ENCODE results near the gene BICC1.
"Not testable (repeated sequence)": the region's sequence is repeated elsewhere in the genome, so short reads cannot be mapped to it uniquely, and the experiment has no call there.

The BICC1 gene

DNA sequence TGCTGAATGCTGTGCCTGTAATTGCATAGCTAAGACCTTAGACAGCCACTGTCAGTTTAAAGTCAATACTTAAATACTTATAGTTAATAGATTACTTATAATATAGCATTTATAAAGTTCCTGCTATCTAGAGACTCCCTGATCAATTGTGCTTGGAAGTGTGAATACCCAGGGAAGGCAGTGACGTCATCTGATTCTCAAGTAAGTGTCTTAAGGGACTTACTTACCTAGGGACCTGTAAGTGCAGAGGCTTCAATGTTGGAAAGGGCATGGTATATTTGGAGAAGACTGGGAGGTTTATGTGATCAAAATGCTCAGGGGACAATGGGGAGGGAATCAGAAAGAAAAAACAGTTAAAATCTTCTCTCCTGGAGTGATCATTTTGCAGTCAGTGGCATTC is 55.0 kb downstream of the BICC1 start:
- DNase-seq (ENCODE audit: low read depth, low spot score), result no peak

DNA sequence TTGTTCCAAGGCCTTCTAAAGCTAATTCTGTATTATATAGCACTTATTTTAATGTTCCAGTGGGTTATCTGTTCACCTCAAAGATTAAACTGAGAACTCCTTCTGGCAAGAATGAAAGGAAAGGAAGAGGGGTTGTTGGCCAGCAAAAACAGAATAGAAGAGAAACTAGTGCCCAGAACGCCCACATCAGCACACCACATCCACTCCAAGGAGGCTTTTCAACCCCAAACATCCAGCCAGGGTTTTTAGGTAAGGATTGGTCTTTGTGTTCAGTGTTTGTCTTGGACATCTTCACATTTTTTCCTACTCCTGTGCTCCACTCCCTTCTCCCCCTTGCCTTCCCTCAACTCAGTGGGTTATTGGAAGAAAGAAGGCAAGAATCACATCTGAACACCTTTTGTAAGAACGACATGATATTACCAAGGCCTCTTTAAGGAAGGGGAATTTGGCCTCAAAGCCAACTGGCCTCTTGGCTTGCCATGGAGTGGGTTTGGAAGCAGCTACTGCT is 55.8 kb downstream of the BICC1 start:
- DNase-seq (ENCODE audit: low read depth, low spot score), result no peak

DNA sequence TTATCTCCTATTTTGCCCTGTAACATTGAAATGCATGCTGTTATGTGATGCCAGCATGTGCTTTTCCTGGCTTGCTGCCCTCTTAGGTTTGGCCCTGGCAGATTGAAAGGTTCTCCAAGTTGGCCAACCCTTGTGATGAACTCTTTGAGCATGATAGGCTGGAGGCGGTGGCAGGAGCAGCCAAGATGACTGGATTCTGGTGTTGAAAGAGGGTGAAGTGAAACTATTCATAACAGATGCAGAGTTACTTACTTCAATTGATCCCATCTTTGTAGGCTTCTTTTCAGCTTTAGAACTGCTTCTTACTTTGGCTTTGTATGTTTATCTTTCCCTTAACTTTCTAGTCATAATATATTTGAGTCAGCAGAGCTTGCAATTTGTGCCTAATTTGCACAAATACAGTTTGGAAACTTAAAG is 57.6 kb downstream of the BICC1 start:
- DNase-seq (ENCODE audit: low read depth, low spot score), result no peak

DNA sequence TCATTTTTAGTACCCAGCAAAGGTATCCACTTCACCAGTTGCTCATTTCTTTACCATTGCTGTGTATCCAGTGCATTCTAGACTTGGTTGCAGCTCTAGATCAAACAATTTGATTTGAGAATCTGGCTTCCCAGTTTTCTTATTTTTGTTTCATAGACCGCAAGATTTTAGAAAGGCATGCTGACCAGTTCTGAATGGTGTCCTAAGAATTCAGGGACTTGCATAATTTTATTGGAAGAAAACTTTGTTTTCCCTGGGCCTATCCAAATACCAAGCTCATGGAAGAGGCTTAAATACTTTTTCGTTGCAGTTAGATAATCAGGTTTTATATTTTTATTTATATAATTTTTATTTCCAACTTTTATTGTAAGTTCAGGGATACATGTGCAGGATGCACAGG is 58.3 kb downstream of the BICC1 start:
- no peak for DNase-seq (ENCODE audit: low read depth, low spot score)

DNA sequence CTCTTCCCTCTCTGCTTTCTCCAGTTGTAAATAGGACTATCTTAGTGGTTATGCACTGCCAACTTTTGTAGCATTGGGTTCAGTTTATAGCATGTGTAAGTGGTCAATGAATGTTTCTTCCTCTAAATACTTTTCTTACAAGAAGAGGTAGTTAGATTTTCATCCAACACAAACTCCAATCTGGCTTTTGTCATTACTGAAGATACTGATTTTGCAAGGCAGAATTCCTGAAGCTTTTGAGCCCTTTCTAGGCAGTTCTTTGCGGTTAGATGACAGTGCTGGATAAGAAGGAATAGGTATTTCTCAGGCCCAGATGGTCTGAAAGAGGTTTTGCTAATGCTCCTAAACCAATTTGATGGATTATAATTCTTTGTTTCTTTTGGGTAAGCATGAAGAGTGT is 60.5 kb downstream of the BICC1 start:
- no peak for DNase-seq (ENCODE audit: low read depth, low spot score)

DNA sequence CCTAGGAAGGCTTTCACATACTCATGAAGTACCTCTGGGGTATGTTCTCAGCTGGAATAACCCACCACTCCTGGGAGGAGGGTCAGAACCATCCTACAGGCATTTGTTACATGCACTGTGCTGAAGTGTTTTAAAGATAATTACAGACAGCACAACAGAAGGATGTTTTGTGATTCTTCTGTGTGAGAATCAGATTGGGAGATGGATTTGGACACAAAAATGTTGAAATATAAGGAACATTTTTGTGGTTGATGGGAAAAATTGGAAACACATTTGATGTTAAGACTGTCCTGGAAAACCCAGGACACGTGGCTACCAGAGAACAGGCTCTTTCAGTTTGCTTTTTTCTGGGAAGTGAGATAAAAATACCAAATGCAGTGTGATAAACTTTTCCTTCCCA is 61.4 kb downstream of the BICC1 start:
- DNase-seq (ENCODE audit: low read depth, low spot score), result no peak

DNA sequence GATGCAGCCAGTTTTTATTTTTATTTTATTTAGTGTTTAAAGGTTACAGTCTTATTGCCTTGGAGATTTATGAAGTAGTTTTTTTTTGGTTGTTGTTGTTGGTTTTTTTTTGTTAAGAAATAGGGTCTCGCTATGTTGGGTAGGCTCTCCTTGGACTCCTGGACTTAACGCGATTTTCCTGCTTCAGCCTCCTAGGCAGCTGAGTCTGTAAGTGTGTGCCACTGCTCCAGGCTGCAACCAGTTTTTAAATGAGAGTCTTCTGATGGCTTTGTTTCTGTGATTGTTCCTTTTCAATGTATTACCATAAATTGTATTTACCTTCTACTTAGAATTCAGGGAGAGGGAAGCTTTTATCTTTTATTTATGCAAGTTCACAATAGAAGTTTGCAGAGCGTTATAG is 62.8 kb downstream of the BICC1 start:
- DNase-seq (ENCODE audit: low read depth, low spot score), result no peak

DNA sequence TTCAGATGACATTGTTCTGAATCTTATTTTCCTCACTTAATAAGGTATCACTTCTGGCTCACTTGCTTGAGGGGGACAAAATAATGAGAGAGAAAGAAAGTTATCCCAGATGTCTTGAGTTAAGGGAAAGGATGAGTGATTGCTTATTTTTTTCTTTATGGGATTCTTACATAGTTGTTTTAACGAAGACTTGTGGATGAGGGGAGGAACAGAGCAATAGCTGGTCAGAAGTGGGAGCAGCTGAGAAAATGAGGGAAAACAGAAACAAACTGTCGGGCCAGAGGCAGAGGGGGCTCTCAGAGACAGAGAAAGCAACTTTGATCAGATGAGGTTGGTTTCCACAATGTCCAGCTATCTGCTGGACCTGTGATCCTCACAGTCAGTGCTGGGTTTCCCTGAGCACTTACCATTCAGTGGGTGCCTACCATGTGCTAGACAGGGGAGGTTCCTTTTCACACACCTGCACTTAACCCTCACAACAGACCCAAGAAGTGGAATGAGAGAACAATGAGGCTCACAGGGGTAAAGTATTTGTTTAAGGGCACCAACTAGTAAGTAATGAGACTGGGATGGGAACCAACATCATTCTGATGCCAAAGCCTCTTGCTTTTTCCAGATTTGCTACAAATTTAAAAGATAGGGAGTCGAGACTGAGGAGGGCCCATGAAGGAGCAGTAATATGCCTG is 64.2 kb downstream of the BICC1 start:
- DNase-seq (ENCODE audit: low read depth, low spot score), result no peak

DNA sequence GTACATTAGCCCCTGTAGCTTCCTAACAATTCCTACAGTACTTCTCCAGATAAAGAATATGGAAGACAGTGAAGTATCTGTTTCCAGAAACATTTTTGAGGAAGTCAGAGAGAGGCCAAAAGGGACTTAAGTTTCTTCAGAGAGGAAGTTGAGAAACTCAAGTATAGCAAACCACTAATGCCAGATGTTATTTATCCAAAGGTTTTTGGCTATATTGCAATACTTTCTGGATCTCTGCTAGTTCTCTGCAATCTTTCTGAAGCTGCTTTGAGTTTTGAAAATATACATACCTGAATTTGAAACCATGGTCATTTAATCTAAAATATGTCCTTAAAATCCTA is 64.7 kb downstream of the BICC1 start:
- DNase-seq (ENCODE audit: low read depth, low spot score), result no peak

DNA sequence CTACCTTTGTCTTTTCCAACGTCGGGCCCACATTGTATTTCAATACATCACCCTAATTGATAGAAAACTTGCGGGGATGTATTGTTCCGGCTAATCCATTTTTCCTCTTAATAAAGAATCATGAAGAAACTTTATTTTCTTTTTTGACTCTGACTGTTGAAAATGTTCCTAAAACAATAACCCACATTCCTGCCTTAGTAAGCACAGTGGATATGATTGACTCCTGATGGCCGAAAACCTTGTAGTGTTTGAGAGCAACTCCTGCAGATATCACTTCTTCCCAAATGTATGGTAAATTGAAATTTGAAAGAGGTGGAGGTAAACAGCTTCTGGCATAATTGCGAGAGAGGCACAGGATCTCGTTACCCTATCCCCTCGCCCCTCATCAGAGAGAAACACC is 65.7 kb downstream of the BICC1 start:
- no peak for DNase-seq (ENCODE audit: low read depth, low spot score)

DNA sequence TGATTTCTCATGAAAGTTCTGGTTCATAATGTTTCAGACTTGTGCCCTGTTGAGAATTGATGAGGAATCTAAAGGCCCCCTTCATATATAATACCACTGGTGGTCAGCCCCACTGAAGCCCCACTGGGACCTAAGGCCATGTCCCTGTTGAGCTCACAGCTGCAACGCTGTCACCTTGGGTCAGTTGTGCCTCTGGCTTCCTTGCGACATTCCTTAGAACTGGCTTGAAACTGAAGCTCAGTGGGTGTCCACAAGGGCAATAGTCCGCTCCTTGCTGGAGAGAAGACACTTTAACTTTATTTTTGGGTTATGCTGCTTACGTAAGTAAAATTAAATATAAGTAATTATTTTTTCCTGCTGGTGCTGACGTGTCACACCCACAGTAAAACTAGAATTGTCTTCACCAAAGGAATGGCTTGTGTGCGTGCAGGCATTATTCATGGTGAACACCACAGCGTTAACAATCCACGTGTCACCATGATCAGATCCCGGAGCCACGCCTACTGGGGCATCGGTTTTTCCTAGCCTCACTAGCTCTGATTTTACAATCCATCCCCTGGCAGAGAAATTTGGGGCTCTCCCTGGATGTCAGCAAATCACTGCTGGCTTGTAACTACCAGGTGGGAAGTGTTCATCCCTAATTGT is 66.5 kb downstream of the BICC1 start:
- DNase-seq (ENCODE audit: low read depth, low spot score), result peak; percentile 7

DNA sequence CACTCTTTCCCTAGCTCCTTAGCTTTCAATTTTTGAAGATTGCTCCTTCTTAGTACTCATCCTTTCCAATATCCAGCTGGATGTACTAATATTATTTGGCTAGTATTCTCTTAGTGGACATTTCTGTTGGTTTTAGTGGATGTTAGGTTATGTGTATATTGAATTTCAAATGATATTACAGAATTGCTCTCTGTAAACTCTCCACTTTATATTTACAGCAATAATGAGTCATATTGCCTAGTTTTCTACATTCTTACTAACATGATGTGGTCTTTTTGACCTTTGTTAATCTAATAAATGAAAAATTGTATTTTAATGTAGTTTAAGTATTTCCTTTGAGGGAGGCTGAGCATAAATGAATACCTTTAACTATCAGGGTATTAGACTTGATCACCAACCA is 69.4 kb downstream of the BICC1 start:
- no peak for DNase-seq (ENCODE audit: low read depth, low spot score)

DNA sequence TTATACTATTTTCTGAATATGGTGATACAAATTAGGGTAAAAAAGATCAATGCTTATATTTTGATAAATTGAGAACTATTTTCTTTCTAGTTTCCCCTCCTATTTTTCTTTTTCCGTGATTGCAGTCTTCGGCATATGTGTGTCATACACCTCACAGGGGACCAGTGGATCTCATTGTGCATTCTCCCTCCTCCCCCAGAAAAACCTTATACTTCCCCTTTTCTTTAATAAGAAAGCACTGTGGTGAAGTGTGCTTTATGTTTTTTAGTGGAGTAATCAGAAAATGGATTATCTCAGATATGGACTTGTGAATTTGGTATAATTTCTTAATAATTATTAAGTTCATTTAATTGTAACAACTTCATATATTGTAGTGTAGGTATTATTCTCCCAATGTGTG is 72.8 kb downstream of the BICC1 start:
- no peak for DNase-seq (ENCODE audit: low read depth, low spot score)

DNA sequence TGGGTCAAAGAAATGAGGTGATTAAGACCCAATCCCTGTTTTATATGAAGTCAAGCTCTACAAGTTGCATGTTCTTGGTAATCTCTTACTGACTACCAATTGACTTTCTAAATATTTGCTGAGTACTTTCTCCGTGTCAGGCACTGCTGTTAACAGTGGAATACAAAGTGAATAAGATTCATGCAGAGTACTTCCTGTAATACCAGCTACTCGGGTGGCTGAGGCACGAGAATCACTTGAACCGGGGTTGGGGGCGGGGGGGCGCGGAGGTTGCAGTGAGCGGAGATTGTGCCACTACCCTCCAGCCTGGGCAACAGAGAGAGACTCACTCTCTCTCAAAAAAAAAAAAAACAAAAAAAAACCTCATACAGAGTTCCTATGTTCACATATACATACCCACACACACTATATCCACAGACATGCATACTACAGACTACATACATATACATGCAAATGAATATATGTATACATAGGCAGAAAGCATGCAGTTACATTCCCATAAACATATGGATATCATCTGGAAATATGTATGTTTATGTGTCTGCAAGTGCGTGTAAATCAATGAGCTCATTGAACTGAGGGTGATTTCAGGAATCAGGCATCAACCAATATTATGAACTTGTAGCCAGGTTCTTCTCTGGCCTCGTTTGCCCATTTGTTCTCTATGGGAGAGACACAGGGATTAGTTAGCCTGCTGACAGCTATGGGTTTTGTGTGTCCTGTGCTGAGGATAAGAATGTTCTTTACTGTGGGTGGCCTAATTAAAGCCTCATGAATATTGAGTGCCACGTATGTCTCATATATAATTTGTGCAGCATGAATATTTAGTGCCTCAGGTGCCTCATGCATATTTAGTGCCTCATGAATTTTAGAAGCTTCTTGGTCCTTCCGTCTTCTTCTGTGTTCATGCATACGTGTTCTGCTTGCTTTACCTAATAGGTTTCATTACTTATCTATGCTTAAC is 73.9 kb downstream of the BICC1 start:
- DNase-seq (ENCODE audit: low read depth, low spot score), result no peak

DNA sequence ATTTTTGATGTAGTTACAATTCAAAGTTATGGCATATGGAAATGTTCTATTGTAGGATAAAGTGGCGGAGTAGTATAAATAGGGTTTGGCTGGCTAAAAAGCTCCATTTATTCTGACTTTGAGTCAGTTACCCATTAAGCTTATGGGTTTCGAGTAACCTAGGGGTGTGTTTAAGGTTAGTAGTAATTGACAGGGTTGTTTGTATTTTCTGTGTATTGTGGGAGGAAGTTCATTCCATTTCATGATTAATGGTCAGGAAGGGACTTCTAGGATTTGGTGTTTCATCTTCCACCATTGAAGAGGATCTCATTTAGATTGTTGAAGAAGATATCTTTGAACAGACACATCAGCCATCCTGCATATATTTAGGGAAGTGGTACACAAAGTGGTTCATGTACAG is 75.0 kb downstream of the BICC1 start:
- no peak for DNase-seq (ENCODE audit: low read depth, low spot score)

DNA sequence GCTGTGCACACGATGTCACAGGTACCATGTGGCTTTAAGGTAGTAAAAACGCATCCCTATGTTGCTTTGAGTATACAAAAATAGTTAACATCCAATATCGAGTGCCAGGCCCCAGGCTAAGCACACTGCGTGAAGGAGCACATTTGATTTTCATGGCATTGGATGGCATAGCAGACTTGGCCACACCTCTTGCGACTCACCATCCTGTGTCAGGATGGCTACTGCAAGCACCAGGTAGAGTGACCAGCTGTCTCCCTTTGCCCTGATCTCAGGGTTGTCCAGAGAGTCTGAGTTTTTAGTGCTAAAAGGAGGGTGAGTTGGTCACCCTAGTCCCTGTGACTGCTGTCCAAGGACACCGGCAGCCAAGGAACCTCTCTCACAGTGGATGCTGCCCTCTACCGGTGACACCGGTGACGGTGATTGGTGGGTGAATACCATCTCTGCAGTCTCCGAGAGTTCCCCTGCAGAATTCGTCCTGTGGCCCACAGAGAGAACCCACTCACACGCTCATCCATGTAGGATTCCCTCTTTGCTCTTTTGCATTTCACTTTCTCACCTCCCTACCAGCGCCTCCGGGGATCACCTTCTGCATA is 76.1 kb downstream of the BICC1 start:
- DNase-seq (ENCODE audit: low read depth, low spot score), result peak; percentile 18

DNA sequence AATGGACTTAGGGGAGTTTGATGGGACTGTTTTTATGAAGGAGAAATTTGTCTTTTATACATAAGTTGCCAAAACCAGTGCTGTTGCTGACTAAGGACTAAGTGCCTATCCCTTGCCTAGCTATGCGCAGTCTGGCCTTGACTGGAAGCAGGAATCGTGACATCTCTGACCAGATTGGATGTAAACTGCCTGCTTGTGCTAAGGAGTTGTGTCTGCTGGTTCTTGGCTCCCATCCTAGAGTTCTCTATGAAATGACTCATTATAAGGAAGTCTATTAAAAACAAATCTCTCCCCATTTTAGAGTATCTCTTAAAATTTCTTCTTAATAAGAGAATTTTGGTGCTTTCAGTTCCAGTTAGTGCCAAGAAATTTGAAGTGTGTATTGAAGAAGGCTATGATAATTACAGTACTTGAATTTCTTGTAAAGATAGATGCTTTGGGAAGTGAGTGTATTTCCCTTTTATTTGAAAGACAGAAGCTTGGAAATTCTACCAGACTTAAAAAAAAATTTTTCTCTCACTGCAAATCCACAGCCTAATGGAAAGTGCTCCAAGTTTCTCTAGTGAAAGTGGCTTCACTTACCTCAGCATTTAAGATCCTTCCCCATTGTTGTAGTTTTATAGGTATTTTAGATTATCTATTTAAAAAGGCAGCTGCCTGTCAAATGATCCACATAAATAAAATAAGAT is 77.6 kb downstream of the BICC1 start:
- no peak for DNase-seq (ENCODE audit: low read depth, low spot score)

DNA sequence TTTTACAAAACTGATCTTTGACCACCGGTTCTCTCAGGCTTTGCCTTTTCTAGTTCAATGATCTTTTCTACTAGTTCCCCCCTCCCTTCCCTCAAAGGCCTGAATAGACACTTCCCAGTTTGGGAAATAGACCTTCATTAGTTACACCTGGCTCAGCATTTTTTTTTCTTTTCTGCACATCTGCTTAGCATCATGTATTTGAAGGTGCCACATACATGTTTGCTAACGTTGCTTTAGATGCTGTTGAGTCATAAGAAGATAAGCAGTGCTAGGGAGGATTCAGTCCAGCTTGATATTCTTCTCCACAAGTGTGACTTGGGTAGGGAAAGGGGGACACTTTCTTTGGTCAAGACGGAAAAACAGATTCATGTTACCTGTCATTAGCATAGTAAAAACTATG is 78.3 kb downstream of the BICC1 start:
- no peak for DNase-seq (ENCODE audit: low read depth, low spot score)

DNA sequence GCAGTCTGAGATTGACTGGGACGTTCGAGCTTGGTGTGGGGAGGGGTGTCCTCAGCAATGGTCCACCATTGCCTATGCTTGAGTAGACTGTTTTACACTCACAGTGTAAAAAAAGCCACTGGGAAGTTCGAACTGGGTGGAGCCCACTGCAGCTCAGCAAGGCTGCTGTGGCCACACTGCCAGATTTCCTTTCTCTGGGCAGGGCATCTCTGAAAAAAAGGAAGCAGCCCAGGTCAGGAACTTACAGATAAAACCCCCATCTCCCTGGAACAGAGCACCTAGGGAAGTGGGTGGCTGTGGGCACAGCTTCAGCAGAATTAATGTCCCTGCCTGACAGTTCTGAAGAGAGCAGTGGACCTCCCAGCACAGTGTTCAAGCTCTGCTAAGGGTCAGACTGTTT is 80.3 kb downstream of the BICC1 start:
- no peak for DNase-seq (ENCODE audit: low read depth, low spot score)

DNA sequence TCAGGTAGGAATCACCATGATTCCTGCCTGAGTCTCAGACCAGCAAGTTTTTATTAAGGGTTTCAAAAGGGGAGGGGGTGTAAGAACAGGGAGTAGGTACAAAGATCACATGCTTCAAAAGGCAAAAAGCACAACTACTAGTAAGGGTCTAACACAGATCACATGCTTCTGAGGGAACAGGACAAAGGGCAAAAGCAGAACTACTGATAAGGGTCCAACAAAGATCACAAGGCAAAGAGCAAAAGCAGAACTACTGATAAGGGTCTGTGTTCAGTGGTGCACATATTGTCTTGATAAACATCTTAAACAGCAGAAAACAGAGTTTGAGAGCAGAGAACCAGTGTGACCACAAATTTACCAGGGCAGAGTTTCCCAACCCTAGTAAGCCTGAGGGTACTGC is 84.5 kb downstream of the BICC1 start:
- not testable (repeated sequence) for DNase-seq (ENCODE audit: low read depth, low spot score)

DNA sequence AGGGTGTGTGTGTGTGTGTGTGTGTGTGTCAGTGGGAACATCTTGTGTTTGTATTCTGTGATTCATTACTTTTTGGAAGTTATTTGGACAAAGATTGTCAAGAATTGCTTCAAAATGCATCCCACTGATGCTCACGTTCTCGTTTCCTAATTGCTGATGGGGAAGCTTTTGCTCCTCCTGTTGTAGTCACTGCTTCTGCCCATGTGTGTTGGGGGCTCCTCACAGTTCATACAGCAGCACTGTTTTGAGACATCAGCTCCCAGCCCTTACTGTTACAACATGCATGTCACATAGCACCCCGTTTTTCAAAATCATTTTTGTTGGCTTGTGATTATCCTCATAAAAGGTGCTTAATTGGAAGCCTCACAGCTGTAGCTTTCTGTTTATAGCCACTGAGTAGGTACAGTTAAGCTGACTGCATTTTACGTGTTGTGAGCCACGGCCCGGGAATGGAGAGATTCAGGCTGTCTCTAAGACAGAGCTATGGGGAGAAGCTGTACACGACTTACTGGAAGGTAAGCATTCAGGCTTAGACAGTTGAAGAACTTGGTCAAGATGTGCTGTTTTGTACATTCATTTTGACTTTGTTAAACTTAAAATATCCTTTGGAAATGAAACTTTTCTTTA is 87.4 kb downstream of the BICC1 start:
- no peak for DNase-seq (ENCODE audit: low read depth, low spot score)

Data from ELF-1 (cell line).